HepG2 (cell line): ENCODE results near the gene PHKG1. TPM values are rescaled to one million over a fixed set of nuclear protein-coding genes. Genes with fewer than 3 reads are reported as not detected.
"Not testable (repeated sequence)": the region's sequence is repeated elsewhere in the genome, so short reads cannot be mapped to it uniquely, and the experiment has no call there.

ENCODE experiments used
- ATAC-seq: fragments of 200-7000 bp; cut with Tn5 transposase; 3 replicates; pipeline ENCODE4 v1.9.1; 2020; ENCODE audit warnings: mild to moderate bottlenecking, moderate library complexity
- BruUV-seq: library from RNA; stranded (reverse); fragments of 400-500 nt; replicated peaks from 2 replicates; lab custom pipeline; 2021; lab: Mats Ljungman, UMichigan
- CTCF ChIA-PET: fragments of 300-600 bp; formaldehyde crosslinking; extraction: SDS; loops from one replicate; lab custom pipeline; 2021; ENCODE audit warnings: low total read pairs, inconsistent platforms, low intra/inter-chr PET ratio; lab: Yijun Ruan, JAX
- POLR2A ChIA-PET: fragments of 350-600 bp; sonication (Branson Sonifier 250); formaldehyde crosslinking; loops from one replicate; lab custom pipeline; 2020; ENCODE audit warnings: antibody characterized with exemption, inconsistent platforms; lab: Yijun Ruan, JAX
- DNase-seq: peaks from one replicate; pipeline ENCODE4 v3.0.0-alpha.2; 2015; ENCODE audit warnings: low spot score
- FAIRE-seq: peaks from 3 replicates; lab custom pipeline; 2011; peaks lifted over from hg19 to GRCh38; lab: Jason Lieb, UNC
- H2AFZ ChIP-seq: one replicate; pipeline ENCODE4 v1.6.1; 2011; ENCODE audit warnings: low read length, inconsistent platforms
- H3K27ac ChIP-seq: fragments of 300-600 bp; 3 replicates; pipeline ENCODE4 v1.8.0; 2011; ENCODE audit warnings: mixed run types, mild to moderate bottlenecking, mixed read lengths, low read length, inconsistent platforms; ENCODE audit not compliant: insufficient read depth; ENCODE audit errors: extremely low read length
- H3K27me3 ChIP-seq, 2 experiments: fragments of 200-600 bp in 1 of 2; 2 replicates in 1 of 2; 3 replicates in 1 of 2; pipeline versions ENCODE4 v1.6.0 to v1.8.0; 2011; ENCODE audit warnings: low read length in 2 of 2, mild to moderate bottlenecking in 2 of 2, moderate library complexity in 2 of 2, inconsistent platforms in 1 of 2; ENCODE audit not compliant: insufficient read depth in 2 of 2, control insufficient read depth in 1 of 2
- H3K36me3 ChIP-seq, 2 experiments: fragments of 200-600 bp in 1 of 2; replicated peaks in 1 of 2; 2 replicates in 1 of 2; 3 replicates in 1 of 2; pipeline versions ENCODE4 v1.5.1 to v1.8.0; 2011; ENCODE audit warnings: low read length in 2 of 2, inconsistent platforms in 1 of 2; ENCODE audit not compliant: insufficient read depth in 2 of 2, control insufficient read depth in 1 of 2
- H3K4me1 ChIP-seq: 2 replicates; pipeline ENCODE4 v1.5.1; 2012; ENCODE audit warnings: low read length, inconsistent platforms; ENCODE audit not compliant: insufficient read depth
- H3K4me2 ChIP-seq: 2 replicates; pipeline ENCODE4 v1.6.0; 2011; ENCODE audit warnings: low read depth, low read length, inconsistent platforms
- H3K4me3 ChIP-seq, 3 experiments: fragments of 200-600 bp in 1 of 3; sonication (generic), shearing (Covaris generic) in 1 of 3; replicated peaks in 1 of 3; 2 replicates each; pipeline ENCODE4 v1.5.1; 2011 to 2016; ENCODE audit warnings: low read length in 3 of 3, inconsistent platforms in 2 of 3, low read depth in 2 of 3, mild to moderate bottlenecking in 2 of 3, control low read depth in 1 of 3, mixed read lengths in 1 of 3; ENCODE audit not compliant: insufficient read depth in 1 of 3
- H3K79me2 ChIP-seq: one replicate; pipeline ENCODE4 v1.6.1; 2011; ENCODE audit warnings: low read length, inconsistent platforms; ENCODE audit not compliant: insufficient read depth
- H3K9ac ChIP-seq: 2 replicates; pipeline ENCODE4 v1.6.0; 2011; ENCODE audit warnings: mild to moderate bottlenecking, low read depth, low read length, inconsistent platforms; ENCODE audit not compliant: insufficient read depth
- H3K9me3 ChIP-seq: 2 replicates; pipeline ENCODE4 v1.5.1; 2012; ENCODE audit warnings: mild to moderate bottlenecking, low read length
- H4K20me1 ChIP-seq: 2 replicates; pipeline ENCODE4 v1.6.0; 2011; ENCODE audit warnings: inconsistent platforms, mild to moderate bottlenecking, low read length, moderate library complexity; ENCODE audit not compliant: insufficient read depth
- ARID2 ChIP-seq: sonication (generic); formaldehyde crosslinking; IDR thresholded peaks from 2 replicates; pipeline ENCODE4 v1.8.1; 2022; ENCODE audit warnings: mild to moderate bottlenecking, missing genetic modification reagents, borderline replicate concordance
- MXD4 ChIP-seq: IDR thresholded peaks from 2 replicates; pipeline ENCODE4 v1.6.1; 2016; ENCODE audit warnings: mild to moderate bottlenecking, missing biosample characterization, missing genetic modification reagents
- PHF5A ChIP-seq: IDR thresholded peaks from one replicate; pipeline ENCODE4 v1.6.1; 2018; ENCODE audit warnings: low read depth, missing genetic modification reagents; ENCODE audit not compliant: unreplicated experiment
- RBM22 ChIP-seq: fragments of 200-400 bp; formaldehyde crosslinking; optimal IDR thresholded peaks from 2 replicates; pipeline ENCODE3; 2017; ENCODE audit warnings: mild to moderate bottlenecking, low read length, moderate library complexity
- RFX3 ChIP-seq: IDR thresholded peaks from 2 replicates; pipeline ENCODE4 v1.6.1; 2016; ENCODE audit warnings: missing biosample characterization, missing genetic modification reagents
- ZBTB39 ChIP-seq: sonication (generic); formaldehyde crosslinking; IDR thresholded peaks from 2 replicates; pipeline ENCODE4 v1.5.0; 2020; ENCODE audit warnings: missing genetic modification reagents
- ZZZ3 ChIP-seq: sonication (generic); formaldehyde crosslinking; IDR thresholded peaks from 2 replicates; pipeline ENCODE4 v1.4.0; 2020; ENCODE audit warnings: missing genetic modification reagents, mild to moderate bottlenecking, borderline replicate concordance
- WGBS: methylation state at CpG from one replicate; pipeline ENCODE4 v1.1.6; 2017; ENCODE audit warnings: low lambda C conversion rate; 5-methylcytosine and 5-hydroxymethylcytosine counted together
- in situ Hi-C: cut with HindIII; loops from 2 replicates; pipeline ENCODE4 v1.10.0; 2017; ENCODE audit warnings: low pct_unique_long_range_greater_than_20kb; ENCODE audit not compliant: extremely low pct_ligation_motif_present
- intact Hi-C: fragments of 100-400 bp; cut with micrococcal nuclease; formaldehyde crosslinking; loops from one replicate; pipeline ENCODE4 v1.10.0; 2022; ENCODE audit not compliant: unreplicated experiment
- polyA plus RNA-seq, 8 experiments: library from polyadenylated mRNA; depleted of rRNA in 3 of 8; stranded (reverse) in 7 of 8; unstranded in 1 of 8; fragments of >200 nt; fragmentation: Illumina TruSeq in 4 of 8; extraction: Trizol in 4 of 8; gene quantifications; 2 replicates each; pipeline versions ENCODE4 v1.2.1 to v1.2.3, GENCODE V29; 2011 to 2016; ENCODE audit warnings: low read depth in 4 of 8, missing spikeins in 1 of 8, mixed read lengths in 1 of 8; ENCODE audit not compliant: insufficient read depth in 1 of 8
- total RNA-seq, 5 experiments: library from RNA; depleted of rRNA; stranded (reverse); fragments of >200 nt; fragmentation: Illumina TruSeq; extraction: Trizol; gene quantifications; 2 replicates each; pipeline ENCODE4 v1.2.3, GENCODE V29; 2016; ENCODE audit warnings: low read depth in 1 of 5

The PHKG1 gene
- total and polyA plus RNA-seq, 2 of the 13 experiments (the other 11 are each of a cell fraction or from before 2014, with no cell fraction given) = 0.44 to 0.71 TPM

DNA sequence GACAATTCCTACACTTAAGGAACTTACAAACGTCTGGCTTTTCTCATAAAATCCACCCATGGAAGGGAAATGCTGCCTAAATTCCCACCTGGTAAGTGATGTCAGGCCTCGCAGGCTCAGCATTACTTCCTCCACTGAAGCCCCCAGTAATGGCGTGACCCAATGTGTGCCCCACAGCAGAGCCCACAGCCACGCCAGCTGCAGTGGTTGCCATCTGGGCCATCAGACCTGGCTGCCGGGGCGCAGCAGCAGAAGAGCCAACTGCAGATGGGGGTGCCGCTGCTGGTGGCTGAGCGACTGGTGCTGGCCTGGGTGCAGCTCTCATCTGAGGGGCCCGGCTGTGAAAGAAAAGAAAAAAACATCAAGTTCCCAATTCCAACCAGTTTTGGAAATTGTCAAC lies 11.4 kb upstream of the PHKG1 start:
- intact Hi-C loops = not testable (repeated sequence)

GRCh38 chr7:56099653-56100052 lies 6.9 kb upstream of the PHKG1 start:
- Histone ChIP-seq H3K4me3 (no peak overlapping the region), H3K79me2 (peaks cover 13% of the 10 kb centered on the region), H3K9me3 (no peaks in the 10 kb centered on the region), H3K4me1 (peaks cover 12% of the 10 kb centered on the region; the same call in 1 of the 2 replicates), H3K27me3 (no peaks in the 10 kb centered on the region), H3K36me3 (peaks cover 13 to 44% of the 10 kb centered on the region in 2 experiments), H2AFZ (no peak overlapping the region), H3K9ac (no peak overlapping the region), H3K27ac (no peak overlapping the region), H4K20me1 (no peaks in the 10 kb centered on the region; the same call in 1 of the 2 replicates), H3K4me2 (no peak overlapping the region)
- BruUV-seq = no TSS peak
- ATAC-seq (peak; percentile 67), FAIRE-seq (peak; percentile 8), DNase-seq (no peak)
- intact Hi-C loops = no loop called here
- TF ChIP-seq ZZZ3 (CRISPR knock-in tag) (no peak), MXD4 (CRISPR knock-in tag) (no peak), ARID2 (CRISPR knock-in tag) (no peak), RFX3 (CRISPR knock-in tag) (no peak), RBM22 (peak; percentile 19), ZBTB39 (no peak), PHF5A (CRISPR knock-in tag) (no peak)
- in situ Hi-C loops = loop anchor here (25.0 kb wide), 1 partner anchor 337 kb away; no protein-coding TSS in a partner anchor
- 89% methylated on average over 3 of the region's 3 CpGs for WGBS
- POLR2A ChIA-PET = no interaction called here
- CTCF ChIA-PET = no interaction called here

More for the DNA sequence above, 11.4 kb upstream of the PHKG1 start:
- 97% methylated on average over 6 of the region's 9 CpGs for WGBS
- H2AFZ ChIP-seq, H3K9me3 ChIP-seq, H3K9ac ChIP-seq, H3K27ac ChIP-seq, H3K4me3 ChIP-seq, H4K20me1 ChIP-seq, ATAC-seq, POLR2A ChIA-PET, H3K27me3 ChIP-seq, DNase-seq, BruUV-seq, FAIRE-seq, CTCF ChIA-PET, in situ Hi-C loops: not testable (repeated sequence)
- Histone ChIP-seq H3K79me2 (peaks cover 29% of the 10 kb centered on the region), H3K4me2 (0 out of 2 replicates have a peak overlapping the region, but pooled peaks have one; percentile 12), H3K36me3 (peaks cover 13 to 44% of the 10 kb centered on the region in 2 experiments), H3K4me1 (peaks cover 16% of the 10 kb centered on the region; the same call in 1 of the 2 replicates)
